GM23338 (cell line): Measurements from ENCODE around the gene PANK4. TPM values are rescaled to one million over a fixed set of nuclear protein-coding genes. Genes with fewer than 3 reads are reported as not detected.

ENCODE experiments used
- ATAC-seq: fragments of 200-7000 bp; cut with Tn5 transposase; 3 replicates; pipeline ENCODE4 v1.9.1; 2020
- DNase-seq: peaks from one replicate; pipeline ENCODE4 v3.0.0-alpha.2; 2015; ENCODE audit warnings: low spot score
- H2AFZ ChIP-seq: fragments of 200-600 bp; sonication (generic); 2 replicates; pipeline ENCODE4 v1.8.0; 2016; ENCODE audit warnings: antibody characterized with exemption, mild to moderate bottlenecking, moderate library complexity
- H3F3A ChIP-seq: fragments of 200-600 bp; sonication (generic); replicated peaks from 2 replicates; pipeline ENCODE4 v1.8.0; 2017; ENCODE audit warnings: antibody characterized with exemption, mixed run types, low read depth
- H3K27ac ChIP-seq: fragments of 200-600 bp; sonication (generic); 2 replicates; pipeline ENCODE4 v1.6.1; 2016; ENCODE audit warnings: low read depth
- H3K27me3 ChIP-seq: fragments of 200-600 bp; sonication (generic); 2 replicates; pipeline ENCODE4 v1.8.0; 2016; ENCODE audit warnings: mild to moderate bottlenecking, mixed run types, moderate library complexity; ENCODE audit not compliant: insufficient read depth
- H3K36me3 ChIP-seq: fragments of 200-600 bp; sonication (generic); 2 replicates; pipeline ENCODE4 v1.8.0; 2016; ENCODE audit warnings: mild to moderate bottlenecking; ENCODE audit not compliant: insufficient read depth
- H3K4me1 ChIP-seq: fragments of 200-600 bp; sonication (generic); 2 replicates; pipeline ENCODE4 v1.8.0; 2016; ENCODE audit warnings: mild to moderate bottlenecking, moderate library complexity; ENCODE audit not compliant: insufficient read depth
- H3K4me2 ChIP-seq: fragments of 200-600 bp; sonication (generic); 2 replicates; pipeline ENCODE4 v1.7.1; 2017; ENCODE audit warnings: mixed run types
- H3K4me3 ChIP-seq: fragments of 200-600 bp; sonication (generic); 2 replicates; pipeline ENCODE4 v1.6.1; 2016; ENCODE audit warnings: mixed run types
- H3K79me2 ChIP-seq: fragments of 200-600 bp; sonication (generic); replicated peaks from 2 replicates; pipeline ENCODE4 v1.8.0; 2017; ENCODE audit warnings: mild to moderate bottlenecking; ENCODE audit not compliant: insufficient read depth
- H3K9me2 ChIP-seq: fragments of 200-600 bp; sonication (generic); 2 replicates; pipeline ENCODE4 v1.8.0; 2017; ENCODE audit not compliant: insufficient read depth
- H4K20me1 ChIP-seq: fragments of 200-600 bp; sonication (generic); replicated peaks from 2 replicates; pipeline ENCODE4 v1.8.0; 2017; ENCODE audit warnings: mild to moderate bottlenecking; ENCODE audit not compliant: insufficient read depth
- H3K27ac Mint-ChIP-seq: 2 replicates; pipeline ENCODE4 v1.8.0; 2020; ENCODE audit warnings: inconsistent platforms, mild to moderate bottlenecking, moderate library complexity, mixed read lengths
- H3K27me3 Mint-ChIP-seq: 3 replicates; pipeline ENCODE4 v1.8.0; 2022; ENCODE audit warnings: low read depth, mild to moderate bottlenecking, moderate library complexity, mixed read lengths, inconsistent platforms; ENCODE audit not compliant: insufficient read depth, poor library complexity
- H3K36me3 Mint-ChIP-seq: 3 replicates; pipeline ENCODE4 v1.8.0; 2021; ENCODE audit warnings: low read depth, mild to moderate bottlenecking, inconsistent platforms, moderate library complexity, mixed read lengths
- H3K4me1 Mint-ChIP-seq: 3 replicates; pipeline ENCODE4 v1.8.0; 2020; ENCODE audit warnings: mild to moderate bottlenecking, inconsistent platforms, mixed read lengths
- H3K4me3 Mint-ChIP-seq: 3 replicates; pipeline ENCODE4 v1.8.0; 2021; ENCODE audit warnings: moderate library complexity, mild to moderate bottlenecking, inconsistent platforms, mixed read lengths
- H3K9me3 Mint-ChIP-seq: 3 replicates; pipeline ENCODE4 v1.8.0; 2020; ENCODE audit warnings: moderate library complexity, mild to moderate bottlenecking, inconsistent platforms, mixed read lengths
- EZH2phosphoT487 ChIP-seq: fragments of 200-600 bp; sonication (generic); IDR thresholded peaks from one replicate; pipeline ENCODE4 v1.8.1; 2018; ENCODE audit warnings: antibody characterized with exemption; ENCODE audit not compliant: unreplicated experiment
- NANOG ChIP-seq: IDR thresholded peaks from 2 replicates; pipeline ENCODE4 v1.6.1; 2016; ENCODE audit warnings: antibody characterized with exemption, borderline replicate concordance
- STAT1 ChIP-seq: IDR thresholded peaks from one replicate; pipeline ENCODE4 v1.6.1; 2016; ENCODE audit warnings: antibody characterized with exemption; ENCODE audit not compliant: unreplicated experiment
- ZNF114 ChIP-seq: fragments of 250-450 bp; sonication (Bioruptor Pico); IDR thresholded peaks from 2 replicates; pipeline ENCODE4 v1.5.0; 2020; ENCODE audit warnings: mild to moderate bottlenecking, moderate library complexity
- ZNF331 ChIP-seq: fragments of 250-450 bp; sonication (Bioruptor Pico); IDR thresholded peaks from 2 replicates; pipeline ENCODE4 v1.5.0; 2020; ENCODE audit warnings: low read depth, mild to moderate bottlenecking, moderate library complexity
- polyA plus RNA-seq: library from polyadenylated mRNA; unstranded; fragments of >200 nt; fragmentation: Nextera tagmentation; extraction: Ambion mirVana; gene quantifications from 2 replicates; pipeline ENCODE4 v1.2.1, GENCODE V29; 2016
- total RNA-seq: library from RNA; depleted of rRNA; stranded (reverse); fragments of >200 nt; shearing (Covaris generic); gene quantifications from 2 replicates; pipeline ENCODE4 v1.2.3, GENCODE V29; 2014
- TF ChIP-seq, protein P1 (sequence below), 2 experiments: fragments of 200-600 bp in 1 of 2; sonication (generic) in 1 of 2; conservative IDR thresholded peaks; 2 replicates each; pipeline versions ENCODE4 v1.5.1 to v1.6.1; 2016 to 2017; ENCODE audit warnings: antibody characterized with exemption in 2 of 2, low read depth in 2 of 2, mild to moderate bottlenecking in 2 of 2, moderate library complexity in 1 of 2
- TF ChIP-seq, protein P2 (sequence below): IDR thresholded peaks from one replicate; pipeline ENCODE4 v1.6.1; 2018; ENCODE audit warnings: antibody characterized with exemption; ENCODE audit not compliant: unreplicated experiment
- TF ChIP-seq, protein P3 (sequence below): fragments of 250-450 bp; sonication (Bioruptor Pico); IDR thresholded peaks from 2 replicates; pipeline ENCODE4 v1.5.0; 2020; ENCODE audit warnings: mild to moderate bottlenecking, moderate library complexity

PANK4 gene
- total and polyA plus RNA-seq, 2 experiments from 2014 or later = 25.8 to 43.7 TPM

DNA sequence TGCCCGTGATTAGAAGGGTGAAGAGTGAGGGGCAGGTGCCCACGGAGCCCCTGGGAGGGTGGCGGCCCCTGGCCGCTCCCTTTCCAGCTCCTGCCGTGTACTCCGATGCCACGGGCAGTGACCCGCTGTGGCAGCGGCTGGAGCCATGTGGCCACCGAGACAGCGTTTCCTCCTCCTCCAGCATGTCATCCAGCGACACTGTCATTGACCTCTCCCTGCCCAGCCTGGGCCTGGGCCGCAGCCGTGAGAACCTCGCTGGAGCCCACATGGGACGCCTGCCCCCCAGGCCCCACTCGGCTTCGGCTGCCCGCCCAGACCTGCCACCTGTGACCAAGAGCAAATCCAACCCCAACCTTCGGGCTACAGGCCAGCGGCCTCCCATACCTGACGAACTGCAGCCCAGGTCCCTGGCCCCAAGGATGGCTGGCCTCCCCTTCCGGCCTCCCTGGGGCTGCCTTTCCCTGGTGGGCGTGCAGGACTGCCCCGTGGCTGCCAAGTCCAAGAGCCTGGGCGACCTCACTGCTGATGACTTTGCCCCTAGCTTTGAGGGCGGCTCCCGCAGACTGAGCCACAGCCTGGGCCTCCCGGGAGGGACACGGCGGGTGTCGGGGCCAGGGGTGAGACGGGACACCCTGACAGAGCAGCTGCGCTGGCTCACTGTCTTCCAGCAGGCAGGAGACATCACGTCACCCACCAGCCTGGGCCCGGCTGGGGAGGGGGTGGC is 22.0 kb downstream of the PANK4 start:
- Histone ChIP-seq H3K4me2 (no peak overlapping the region), H3K4me3 (no peak overlapping the region), H4K20me1 (no peaks in the 10 kb centered on the region), H3K4me1 (no peaks in the 10 kb centered on the region), H3F3A (no peaks in the 10 kb centered on the region), H3K79me2 (no peaks in the 10 kb centered on the region), H3K9me2 (no peaks in the 10 kb centered on the region), H2AFZ (no peak overlapping the region), H3K36me3 (no peaks in the 10 kb centered on the region; the same call in 1 of the 2 replicates), H3K27ac (no peak overlapping the region), H3K27me3 (no peaks in the 10 kb centered on the region)
- peaks cover 7% of the 10 kb centered on the region for H3K36me3 Mint-ChIP-seq
- H3K27me3 Mint-ChIP-seq = peaks cover 5% of the 10 kb centered on the region
- H3K27ac Mint-ChIP-seq = no peak overlapping the region
- no peaks in the 10 kb centered on the region for H3K4me1 Mint-ChIP-seq
- H3K9me3 Mint-ChIP-seq = no peaks in the 10 kb centered on the region
- DNase-seq = no peak
- no peak overlapping the region for H3K4me3 Mint-ChIP-seq
- no peak for TF ChIP-seq NANOG
- TF ChIP-seq, protein P1, sequence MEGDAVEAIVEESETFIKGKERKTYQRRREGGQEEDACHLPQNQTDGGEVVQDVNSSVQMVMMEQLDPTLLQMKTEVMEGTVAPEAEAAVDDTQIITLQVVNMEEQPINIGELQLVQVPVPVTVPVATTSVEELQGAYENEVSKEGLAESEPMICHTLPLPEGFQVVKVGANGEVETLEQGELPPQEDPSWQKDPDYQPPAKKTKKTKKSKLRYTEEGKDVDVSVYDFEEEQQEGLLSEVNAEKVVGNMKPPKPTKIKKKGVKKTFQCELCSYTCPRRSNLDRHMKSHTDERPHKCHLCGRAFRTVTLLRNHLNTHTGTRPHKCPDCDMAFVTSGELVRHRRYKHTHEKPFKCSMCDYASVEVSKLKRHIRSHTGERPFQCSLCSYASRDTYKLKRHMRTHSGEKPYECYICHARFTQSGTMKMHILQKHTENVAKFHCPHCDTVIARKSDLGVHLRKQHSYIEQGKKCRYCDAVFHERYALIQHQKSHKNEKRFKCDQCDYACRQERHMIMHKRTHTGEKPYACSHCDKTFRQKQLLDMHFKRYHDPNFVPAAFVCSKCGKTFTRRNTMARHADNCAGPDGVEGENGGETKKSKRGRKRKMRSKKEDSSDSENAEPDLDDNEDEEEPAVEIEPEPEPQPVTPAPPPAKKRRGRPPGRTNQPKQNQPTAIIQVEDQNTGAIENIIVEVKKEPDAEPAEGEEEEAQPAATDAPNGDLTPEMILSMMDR (conservative IDR thresholded peaks at IDR 0.05; ENCODE audit: low read depth in 2 of 2) = no peak
- TF ChIP-seq ZNF331 (CRISPR knock-in tag) = no peak
- TF ChIP-seq ZNF114 (CRISPR knock-in tag) = no peak
- no peak for TF ChIP-seq STAT1
- TF ChIP-seq, protein P2, sequence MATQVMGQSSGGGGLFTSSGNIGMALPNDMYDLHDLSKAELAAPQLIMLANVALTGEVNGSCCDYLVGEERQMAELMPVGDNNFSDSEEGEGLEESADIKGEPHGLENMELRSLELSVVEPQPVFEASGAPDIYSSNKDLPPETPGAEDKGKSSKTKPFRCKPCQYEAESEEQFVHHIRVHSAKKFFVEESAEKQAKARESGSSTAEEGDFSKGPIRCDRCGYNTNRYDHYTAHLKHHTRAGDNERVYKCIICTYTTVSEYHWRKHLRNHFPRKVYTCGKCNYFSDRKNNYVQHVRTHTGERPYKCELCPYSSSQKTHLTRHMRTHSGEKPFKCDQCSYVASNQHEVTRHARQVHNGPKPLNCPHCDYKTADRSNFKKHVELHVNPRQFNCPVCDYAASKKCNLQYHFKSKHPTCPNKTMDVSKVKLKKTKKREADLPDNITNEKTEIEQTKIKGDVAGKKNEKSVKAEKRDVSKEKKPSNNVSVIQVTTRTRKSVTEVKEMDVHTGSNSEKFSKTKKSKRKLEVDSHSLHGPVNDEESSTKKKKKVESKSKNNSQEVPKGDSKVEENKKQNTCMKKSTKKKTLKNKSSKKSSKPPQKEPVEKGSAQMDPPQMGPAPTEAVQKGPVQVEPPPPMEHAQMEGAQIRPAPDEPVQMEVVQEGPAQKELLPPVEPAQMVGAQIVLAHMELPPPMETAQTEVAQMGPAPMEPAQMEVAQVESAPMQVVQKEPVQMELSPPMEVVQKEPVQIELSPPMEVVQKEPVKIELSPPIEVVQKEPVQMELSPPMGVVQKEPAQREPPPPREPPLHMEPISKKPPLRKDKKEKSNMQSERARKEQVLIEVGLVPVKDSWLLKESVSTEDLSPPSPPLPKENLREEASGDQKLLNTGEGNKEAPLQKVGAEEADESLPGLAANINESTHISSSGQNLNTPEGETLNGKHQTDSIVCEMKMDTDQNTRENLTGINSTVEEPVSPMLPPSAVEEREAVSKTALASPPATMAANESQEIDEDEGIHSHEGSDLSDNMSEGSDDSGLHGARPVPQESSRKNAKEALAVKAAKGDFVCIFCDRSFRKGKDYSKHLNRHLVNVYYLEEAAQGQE = no peak
- no peak for TF ChIP-seq EZH2phosphoT487
- no peak for ATAC-seq

DNA sequence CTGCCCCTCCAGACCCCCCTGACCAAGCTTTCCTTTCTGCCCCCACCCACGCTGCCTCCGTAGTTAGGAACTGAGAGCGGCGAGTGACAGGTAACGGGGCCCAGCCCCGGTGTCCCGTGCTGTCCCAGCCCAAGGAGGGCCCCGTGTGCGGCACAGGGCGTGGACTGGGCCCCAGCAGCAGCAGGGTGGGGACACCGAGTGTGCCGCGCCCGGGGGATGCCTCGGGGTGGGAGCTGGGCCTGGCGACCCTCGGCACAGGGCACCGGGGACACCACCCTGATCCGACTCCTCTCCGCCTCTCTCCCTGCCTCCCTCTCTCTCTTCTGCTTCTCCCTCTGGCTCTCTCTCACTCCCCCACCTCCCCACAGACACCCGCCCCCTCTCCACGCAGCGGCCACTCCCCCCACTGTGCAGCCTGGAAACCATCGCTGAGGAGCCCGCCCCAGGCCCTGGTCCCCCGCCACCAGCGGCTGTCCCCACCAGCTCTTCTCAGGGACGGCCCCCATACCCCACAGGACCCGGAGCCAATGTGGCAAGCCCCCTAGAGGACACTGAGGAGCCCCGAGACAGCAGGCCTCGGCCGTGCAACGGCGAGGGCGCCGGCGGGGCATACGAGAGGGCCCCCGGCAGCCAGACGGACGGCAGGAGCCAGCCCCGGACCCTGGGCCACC is 22.7 kb downstream of the PANK4 start:
- Histone ChIP-seq H3K36me3 (no peaks in the 10 kb centered on the region; the same call in 1 of the 2 replicates), H3K4me3 (no peak overlapping the region), H3F3A (no peaks in the 10 kb centered on the region), H4K20me1 (no peaks in the 10 kb centered on the region), H3K4me1 (no peaks in the 10 kb centered on the region), H3K79me2 (no peaks in the 10 kb centered on the region), H3K4me2 (no peak overlapping the region), H2AFZ (no peak overlapping the region), H3K27ac (no peak overlapping the region), H3K27me3 (no peaks in the 10 kb centered on the region), H3K9me2 (no peaks in the 10 kb centered on the region)
- ATAC-seq (peak; percentile 37), DNase-seq (peak; percentile 57)
- peaks cover 5% of the 10 kb centered on the region for H3K27me3 Mint-ChIP-seq
- H3K27ac Mint-ChIP-seq = no peak overlapping the region
- no peak overlapping the region for H3K4me3 Mint-ChIP-seq
- H3K36me3 Mint-ChIP-seq = peaks cover 5% of the 10 kb centered on the region; the same call in 2 of the 3 replicates
- H3K9me3 Mint-ChIP-seq = no peaks in the 10 kb centered on the region
- H3K4me1 Mint-ChIP-seq = no peaks in the 10 kb centered on the region
- no peak for TF ChIP-seq STAT1
- TF ChIP-seq, protein P3, sequence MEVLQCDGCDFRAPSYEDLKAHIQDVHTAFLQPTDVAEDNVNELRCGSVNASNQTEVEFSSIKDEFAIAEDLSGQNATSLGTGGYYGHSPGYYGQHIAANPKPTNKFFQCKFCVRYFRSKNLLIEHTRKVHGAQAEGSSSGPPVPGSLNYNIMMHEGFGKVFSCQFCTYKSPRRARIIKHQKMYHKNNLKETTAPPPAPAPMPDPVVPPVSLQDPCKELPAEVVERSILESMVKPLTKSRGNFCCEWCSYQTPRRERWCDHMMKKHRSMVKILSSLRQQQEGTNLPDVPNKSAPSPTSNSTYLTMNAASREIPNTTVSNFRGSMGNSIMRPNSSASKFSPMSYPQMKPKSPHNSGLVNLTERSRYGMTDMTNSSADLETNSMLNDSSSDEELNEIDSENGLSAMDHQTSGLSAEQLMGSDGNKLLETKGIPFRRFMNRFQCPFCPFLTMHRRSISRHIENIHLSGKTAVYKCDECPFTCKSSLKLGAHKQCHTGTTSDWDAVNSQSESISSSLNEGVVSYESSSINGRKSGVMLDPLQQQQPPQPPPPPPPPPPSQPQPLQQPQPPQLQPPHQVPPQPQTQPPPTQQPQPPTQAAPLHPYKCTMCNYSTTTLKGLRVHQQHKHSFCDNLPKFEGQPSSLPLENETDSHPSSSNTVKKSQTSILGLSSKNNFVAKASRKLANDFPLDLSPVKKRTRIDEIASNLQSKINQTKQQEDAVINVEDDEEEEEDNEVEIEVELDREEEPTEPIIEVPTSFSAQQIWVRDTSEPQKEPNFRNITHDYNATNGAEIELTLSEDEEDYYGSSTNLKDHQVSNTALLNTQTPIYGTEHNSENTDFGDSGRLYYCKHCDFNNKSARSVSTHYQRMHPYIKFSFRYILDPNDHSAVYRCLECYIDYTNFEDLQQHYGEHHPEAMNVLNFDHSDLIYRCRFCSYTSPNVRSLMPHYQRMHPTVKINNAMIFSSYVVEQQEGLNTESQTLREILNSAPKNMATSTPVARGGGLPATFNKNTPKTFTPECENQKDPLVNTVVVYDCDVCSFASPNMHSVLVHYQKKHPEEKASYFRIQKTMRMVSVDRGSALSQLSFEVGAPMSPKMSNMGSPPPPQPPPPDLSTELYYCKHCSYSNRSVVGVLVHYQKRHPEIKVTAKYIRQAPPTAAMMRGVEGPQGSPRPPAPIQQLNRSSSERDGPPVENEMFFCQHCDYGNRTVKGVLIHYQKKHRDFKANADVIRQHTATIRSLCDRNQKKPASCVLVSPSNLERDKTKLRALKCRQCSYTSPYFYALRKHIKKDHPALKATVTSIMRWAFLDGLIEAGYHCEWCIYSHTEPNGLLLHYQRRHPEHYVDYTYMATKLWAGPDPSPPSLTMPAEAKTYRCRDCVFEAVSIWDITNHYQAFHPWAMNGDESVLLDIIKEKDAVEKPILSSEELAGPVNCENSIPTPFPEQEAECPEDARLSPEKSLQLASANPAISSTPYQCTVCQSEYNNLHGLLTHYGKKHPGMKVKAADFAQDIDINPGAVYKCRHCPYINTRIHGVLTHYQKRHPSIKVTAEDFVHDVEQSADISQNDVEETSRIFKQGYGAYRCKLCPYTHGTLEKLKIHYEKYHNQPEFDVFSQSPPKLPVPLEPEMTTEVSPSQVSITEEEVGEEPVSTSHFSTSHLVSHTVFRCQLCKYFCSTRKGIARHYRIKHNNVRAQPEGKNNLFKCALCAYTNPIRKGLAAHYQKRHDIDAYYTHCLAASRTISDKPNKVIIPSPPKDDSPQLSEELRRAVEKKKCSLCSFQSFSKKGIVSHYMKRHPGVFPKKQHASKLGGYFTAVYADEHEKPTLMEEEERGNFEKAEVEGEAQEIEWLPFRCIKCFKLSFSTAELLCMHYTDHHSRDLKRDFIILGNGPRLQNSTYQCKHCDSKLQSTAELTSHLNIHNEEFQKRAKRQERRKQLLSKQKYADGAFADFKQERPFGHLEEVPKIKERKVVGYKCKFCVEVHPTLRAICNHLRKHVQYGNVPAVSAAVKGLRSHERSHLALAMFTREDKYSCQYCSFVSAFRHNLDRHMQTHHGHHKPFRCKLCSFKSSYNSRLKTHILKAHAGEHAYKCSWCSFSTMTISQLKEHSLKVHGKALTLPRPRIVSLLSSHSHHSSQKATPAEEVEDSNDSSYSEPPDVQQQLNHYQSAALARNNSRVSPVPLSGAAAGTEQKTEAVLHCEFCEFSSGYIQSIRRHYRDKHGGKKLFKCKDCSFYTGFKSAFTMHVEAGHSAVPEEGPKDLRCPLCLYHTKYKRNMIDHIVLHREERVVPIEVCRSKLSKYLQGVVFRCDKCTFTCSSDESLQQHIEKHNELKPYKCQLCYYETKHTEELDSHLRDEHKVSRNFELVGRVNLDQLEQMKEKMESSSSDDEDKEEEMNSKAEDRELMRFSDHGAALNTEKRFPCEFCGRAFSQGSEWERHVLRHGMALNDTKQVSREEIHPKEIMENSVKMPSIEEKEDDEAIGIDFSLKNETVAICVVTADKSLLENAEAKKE = no peak
